A549 treated with Hydrocortisone at 1 μM for 4 hours (cell line): ENCODE measurements around the gene AP1M2. TPM values are rescaled to one million over a fixed set of nuclear protein-coding genes. Genes with fewer than 3 reads are reported as not detected.

Experiments used
- total RNA-seq: library from RNA; stranded (reverse); fragments of 200-300 nt; extraction: Qiagen RNA extraction; gene quantifications from 5 replicates; pipeline ENCODE4 v1.2.3, GENCODE V29; 2022

Gene AP1M2
- 29.1 to 51.6 TPM (median 39.6 TPM) in 5 replicates for total RNA-seq

GRCh38 chr19:10587022-10587838, at the start of gene AP1M2:
AP1M2 (minus strand) TSS chr19:10587312; CDS start chr19:10587231, 81 bp downstream.

GRCh38 chr19:10625003-10625761, 38.1 kb upstream of the AP1M2 start, which contains the start of gene SLC44A2:
SLC44A2 (plus strand) TSS chr19:10625553; CDS start chr19:10625634, 81 bp downstream.

GRCh38 chr19:10568826-10569651, 18.1 kb downstream of the AP1M2 start, which contains the start of gene CDKN2D:
CDKN2D (minus strand) TSS chr19:10568979; CDS start chr19:10568653, 326 bp downstream.

GRCh38 chr19:10565567-10566407, 21.3 kb downstream of the AP1M2 start, which contains the start of gene KRI1:
KRI1 (minus strand) TSS chr19:10566010; CDS start chr19:10565999, 11 bp downstream.

GRCh38 chr19:10543420-10544241, 43.5 kb downstream of the AP1M2 start, which contains the start of gene ATG4D:
ATG4D (plus strand) TSS chr19:10543904; CDS start chr19:10544091, 187 bp downstream.

Other genes with a start within 250 kb of the AP1M2 start
- gene ICAM3, start 247.7 kb downstream of the AP1M2 start, total RNA-seq: 6.4 to 9.7 TPM (median 8.2 TPM) in 5 replicates
- gene TYK2, start 206.7 kb downstream of the AP1M2 start, total RNA-seq: 31.1 to 43.7 TPM (median 40.2 TPM) in 5 replicates
- 166 to 190 TPM (median 172 TPM) in 5 replicates for gene CDC37, start 183.8 kb downstream of the AP1M2 start, total RNA-seq
- 4.2 to 4.6 TPM (median 4.5 TPM) in 5 replicates for gene PDE4A, start 166.8 kb downstream of the AP1M2 start, total RNA-seq
- 49.8 to 65.7 TPM (median 53.9 TPM) in 5 replicates for gene KEAP1, start 84.0 kb downstream of the AP1M2 start, total RNA-seq
- 1.2 to 1.9 TPM (median 1.6 TPM) in 5 replicates for gene S1PR5, start 69.9 kb downstream of the AP1M2 start, total RNA-seq
- 17.3 to 22.3 TPM (median 20.2 TPM) in 5 replicates for gene ATG4D, start 43.4 kb downstream of the AP1M2 start, total RNA-seq
- gene KRI1, start 21.3 kb downstream of the AP1M2 start, total RNA-seq: 13.9 to 18.1 TPM (median 15.3 TPM) in 5 replicates
- gene CDKN2D, start 18.3 kb downstream of the AP1M2 start, total RNA-seq: 4.8 to 6.0 TPM (median 5.3 TPM) in 5 replicates
- 6.6 to 9.1 TPM (median 8.0 TPM) in 5 replicates for gene SLC44A2, start 38.2 kb upstream of the AP1M2 start, total RNA-seq
- gene ILF3, start 67.0 kb upstream of the AP1M2 start, total RNA-seq: 152 to 179 TPM (median 162 TPM) in 5 replicates
- gene QTRT1, start 114.1 kb upstream of the AP1M2 start, total RNA-seq: 26.7 to 32.6 TPM (median 32.3 TPM) in 5 replicates
- 48.7 to 54.7 TPM (median 54.7 TPM) in 5 replicates for gene DNM2, start 130.8 kb upstream of the AP1M2 start, total RNA-seq
- 23.8 to 32.0 TPM (median 29.8 TPM) in 5 replicates for gene TMED1, start 248.9 kb upstream of the AP1M2 start, total RNA-seq